DND-41 (cell line): ENCODE measurements around the gene METTL26.

Source experiments
- ATAC-seq: fragments of 200-7000 bp; cut with Tn5 transposase; 3 replicates; pipeline ENCODE4 v1.9.1; 2021; ENCODE audit warnings: low read depth; ENCODE audit not compliant: insufficient read depth
- DNase-seq: peaks from one replicate; pipeline ENCODE4 v3.0.0-alpha.2; 2020
- H2AFZ ChIP-seq: 2 replicates; pipeline ENCODE4 v1.6.0; 2012; ENCODE audit warnings: low read depth, low read length
- H3K27ac ChIP-seq: 2 replicates; pipeline ENCODE4 v1.5.1; 2012; ENCODE audit warnings: low read length, inconsistent platforms
- H3K27me3 ChIP-seq: fragments of 200-600 bp; sonication (generic); 2 replicates; pipeline ENCODE4 v1.6.0; 2012; ENCODE audit warnings: low read length, mild to moderate bottlenecking, inconsistent platforms; ENCODE audit not compliant: insufficient read depth, poor library complexity
- H3K36me3 ChIP-seq: 2 replicates; pipeline ENCODE4 v1.5.1; 2012; ENCODE audit warnings: low read length, inconsistent platforms; ENCODE audit not compliant: insufficient read depth
- H3K4me1 ChIP-seq: 2 replicates; pipeline ENCODE4 v1.5.1; 2012; ENCODE audit warnings: mild to moderate bottlenecking, low read length; ENCODE audit not compliant: insufficient read depth
- H3K4me2 ChIP-seq: 2 replicates; pipeline ENCODE4 v1.6.0; 2012; ENCODE audit warnings: mild to moderate bottlenecking, moderate library complexity, low read length, inconsistent platforms; ENCODE audit not compliant: insufficient read depth
- H3K4me3 ChIP-seq, 2 experiments: fragments of 200-600 bp in 1 of 2; shearing (Covaris generic) in 1 of 2; 2 replicates each; pipeline ENCODE4 v1.5.1; 2012 to 2016; ENCODE audit warnings: inconsistent platforms in 2 of 2, low read length in 2 of 2, mild to moderate bottlenecking in 2 of 2, low read depth in 1 of 2, moderate library complexity in 1 of 2
- H3K79me2 ChIP-seq: 2 replicates; pipeline ENCODE4 v1.6.0; 2012; ENCODE audit warnings: low read length, inconsistent platforms; ENCODE audit not compliant: insufficient read depth
- H3K9ac ChIP-seq: 2 replicates; pipeline ENCODE4 v1.6.0; 2012; ENCODE audit warnings: low read depth, mild to moderate bottlenecking, inconsistent platforms, low read length, moderate library complexity
- H3K9me3 ChIP-seq: 2 replicates; pipeline ENCODE4 v1.5.1; 2012; ENCODE audit warnings: low read length, moderate library complexity, mild to moderate bottlenecking, inconsistent platforms; ENCODE audit not compliant: insufficient read depth, severe bottlenecking
- H4K20me1 ChIP-seq: 2 replicates; pipeline ENCODE4 v1.6.0; 2012; ENCODE audit warnings: low read length; ENCODE audit not compliant: insufficient read depth
- EZH2 ChIP-seq: IDR thresholded peaks from 3 replicates; pipeline ENCODE4 v1.6.1; 2012; ENCODE audit warnings: borderline replicate concordance, low read depth, mild to moderate bottlenecking, moderate library complexity, low read length, inconsistent platforms; ENCODE audit not compliant: severe bottlenecking
- TF ChIP-seq, protein P1 (sequence below): IDR thresholded peaks from 2 replicates; pipeline ENCODE4 v1.5.1; 2012; ENCODE audit warnings: borderline replicate concordance, low read length, moderate library complexity, mild to moderate bottlenecking; ENCODE audit not compliant: poor library complexity, severe bottlenecking; ENCODE audit errors: extremely low read depth

The METTL26 gene

DNA sequence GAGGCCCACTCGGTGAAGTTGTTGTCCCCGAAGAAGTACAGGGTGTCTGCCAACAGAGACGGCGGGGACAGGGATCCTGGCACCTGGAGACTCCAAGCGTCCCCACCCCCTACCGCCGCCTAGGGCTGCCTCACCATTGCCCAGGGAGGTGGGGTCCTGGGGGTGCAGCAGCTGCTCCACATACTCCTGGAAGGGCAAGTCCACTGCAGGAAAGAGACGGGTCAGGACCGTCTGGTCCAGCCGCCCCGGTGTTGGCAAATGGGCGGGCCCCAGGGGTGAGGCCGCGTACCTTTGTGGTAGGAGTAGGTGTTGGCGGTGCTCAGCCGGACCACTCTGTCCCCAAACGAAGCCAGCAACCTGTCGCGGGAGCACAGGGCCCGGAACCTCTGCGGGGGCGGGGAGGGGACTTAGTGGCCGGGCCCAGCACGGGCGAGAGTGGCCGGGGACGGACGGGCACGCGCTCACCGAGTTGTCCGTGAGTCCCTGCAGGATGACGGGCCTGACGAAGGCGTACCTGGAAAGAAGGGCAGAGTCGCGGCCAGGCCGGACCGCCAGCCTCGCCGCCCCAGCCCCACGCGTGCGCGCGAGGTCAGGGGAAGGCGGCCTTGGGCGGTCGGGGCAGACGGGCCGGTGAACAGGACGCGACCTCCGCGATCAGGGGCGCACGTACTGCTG is 47.4 kb upstream of the METTL26 start:
- no peaks in the 10 kb centered on the region for H3K9me3 ChIP-seq
- H3K4me2 ChIP-seq, result peak overlapping the region; percentile 99
- DNase-seq (no peak), ATAC-seq (no peak)
- H2AFZ ChIP-seq, result peak overlapping the region; percentile 70
- H4K20me1 ChIP-seq, result peaks cover 51% of the 10 kb centered on the region
- TF ChIP-seq, protein P1, sequence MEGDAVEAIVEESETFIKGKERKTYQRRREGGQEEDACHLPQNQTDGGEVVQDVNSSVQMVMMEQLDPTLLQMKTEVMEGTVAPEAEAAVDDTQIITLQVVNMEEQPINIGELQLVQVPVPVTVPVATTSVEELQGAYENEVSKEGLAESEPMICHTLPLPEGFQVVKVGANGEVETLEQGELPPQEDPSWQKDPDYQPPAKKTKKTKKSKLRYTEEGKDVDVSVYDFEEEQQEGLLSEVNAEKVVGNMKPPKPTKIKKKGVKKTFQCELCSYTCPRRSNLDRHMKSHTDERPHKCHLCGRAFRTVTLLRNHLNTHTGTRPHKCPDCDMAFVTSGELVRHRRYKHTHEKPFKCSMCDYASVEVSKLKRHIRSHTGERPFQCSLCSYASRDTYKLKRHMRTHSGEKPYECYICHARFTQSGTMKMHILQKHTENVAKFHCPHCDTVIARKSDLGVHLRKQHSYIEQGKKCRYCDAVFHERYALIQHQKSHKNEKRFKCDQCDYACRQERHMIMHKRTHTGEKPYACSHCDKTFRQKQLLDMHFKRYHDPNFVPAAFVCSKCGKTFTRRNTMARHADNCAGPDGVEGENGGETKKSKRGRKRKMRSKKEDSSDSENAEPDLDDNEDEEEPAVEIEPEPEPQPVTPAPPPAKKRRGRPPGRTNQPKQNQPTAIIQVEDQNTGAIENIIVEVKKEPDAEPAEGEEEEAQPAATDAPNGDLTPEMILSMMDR, result no peak
- TF ChIP-seq EZH2, result no peak
- H3K79me2 ChIP-seq, result peaks cover 42% of the 10 kb centered on the region
- peak overlapping the region; percentile 85 for H3K9ac ChIP-seq
- peak overlapping the region; percentile 77 for H3K27ac ChIP-seq
- no peaks in the 10 kb centered on the region for H3K27me3 ChIP-seq
- H3K36me3 ChIP-seq, result peaks cover 69% of the 10 kb centered on the region
- peak overlapping the region; percentile 61 to 98; a peak in 3 of 4 replicates for H3K4me3 ChIP-seq
- peaks cover 77% of the 10 kb centered on the region for H3K4me1 ChIP-seq

GRCh38 chr16:682493-683395 is 46.6 kb upstream of the METTL26 start:
- no peak overlapping the region for H2AFZ ChIP-seq
- no peak for ATAC-seq
- TF ChIP-seq EZH2, result no peak
- H4K20me1 ChIP-seq, result peaks cover 48% of the 10 kb centered on the region
- no peak for DNase-seq
- peak overlapping the region; percentile 77; the same call in 1 of the 2 replicates for H3K27ac ChIP-seq
- peak overlapping the region; percentile 85 for H3K9ac ChIP-seq
- H3K36me3 ChIP-seq, result peaks cover 65% of the 10 kb centered on the region
- peaks cover 41% of the 10 kb centered on the region for H3K79me2 ChIP-seq
- peak overlapping the region; percentile 99 for H3K4me2 ChIP-seq
- peaks cover 69% of the 10 kb centered on the region for H3K4me1 ChIP-seq
- H3K9me3 ChIP-seq, result no peaks in the 10 kb centered on the region
- peak overlapping the region; percentile 61 to 98; a peak in 3 of 4 replicates for H3K4me3 ChIP-seq
- H3K27me3 ChIP-seq, result no peaks in the 10 kb centered on the region

DNA sequence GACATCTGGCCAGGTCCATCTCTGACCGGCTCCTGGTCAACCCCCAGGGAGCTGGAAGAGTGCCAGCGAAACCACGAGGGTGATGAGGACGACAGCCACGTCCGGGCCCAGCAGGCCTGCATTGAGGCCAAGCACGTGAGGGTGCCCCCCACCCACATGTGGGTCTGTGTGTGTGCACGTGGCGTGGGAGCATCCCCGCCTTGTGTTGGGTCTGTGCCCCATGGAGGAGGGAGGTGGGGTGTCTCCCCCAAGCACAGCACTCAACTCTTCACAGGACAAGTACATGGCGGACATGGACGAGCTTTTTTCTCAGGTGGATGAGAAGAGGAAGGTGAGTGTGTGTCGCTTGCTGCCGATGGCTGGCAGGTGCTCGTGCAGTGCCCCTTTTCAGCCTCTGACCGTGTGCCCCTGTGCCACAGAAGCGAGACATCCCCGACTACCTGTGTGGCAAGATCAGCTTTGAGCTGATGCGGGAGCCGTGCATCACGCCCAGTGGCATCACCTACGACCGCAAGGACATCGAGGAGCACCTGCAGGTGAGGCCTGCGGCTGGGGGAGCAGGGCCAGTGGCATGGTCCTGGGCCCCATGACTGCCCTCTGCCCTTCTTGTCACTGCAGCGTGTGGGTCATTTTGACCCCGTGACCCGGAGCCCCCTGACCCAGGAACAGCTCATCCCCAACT is 45.8 kb upstream of the METTL26 start:
- H3K9ac ChIP-seq, result peak overlapping the region; percentile 82
- H3K27ac ChIP-seq, result no peak overlapping the region
- no peak for DNase-seq
- peaks cover 37% of the 10 kb centered on the region for H3K79me2 ChIP-seq
- H3K36me3 ChIP-seq, result peaks cover 56% of the 10 kb centered on the region
- no peak overlapping the region for H2AFZ ChIP-seq
- no peak for TF ChIP-seq EZH2
- TF ChIP-seq, protein P1, result no peak
- ATAC-seq, result no peak
- H3K9me3 ChIP-seq, result no peaks in the 10 kb centered on the region
- peaks cover 67% of the 10 kb centered on the region for H3K4me1 ChIP-seq
- H4K20me1 ChIP-seq, result peaks cover 44% of the 10 kb centered on the region
- no peaks in the 10 kb centered on the region for H3K27me3 ChIP-seq
- H3K4me2 ChIP-seq, result peak overlapping the region; percentile 99
- H3K4me3 ChIP-seq, result peak overlapping the region in 1 of 2 experiments; percentile 98; a peak in 3 of 4 replicates
